OCI-LY7 (cell line): ENCODE data around the gene STK10.

Source experiments
- CTCF ChIP-seq: fragments of 200-600 bp; sonication (generic); conservative IDR thresholded peaks from 2 replicates; pipeline ENCODE4 v1.5.1; 2014; ENCODE audit warnings: mild to moderate bottlenecking, antibody characterized with exemption, low read length, moderate library complexity, mixed read lengths
- EZH2phosphoT487 ChIP-seq: fragments of 200-600 bp; sonication (generic); IDR thresholded peaks from 2 replicates; pipeline ENCODE4 v1.6.1; 2018; ENCODE audit warnings: low read depth, borderline replicate concordance, mild to moderate bottlenecking, mixed run types, antibody characterized with exemption, low read length, moderate library complexity, mixed read lengths

GRCh38 chr5:172043865-172044264, 144.2 kb downstream of the STK10 start:
- TF ChIP-seq CTCF (no peak), EZH2phosphoT487 (no peak)
